Psoas muscle (tissue), 8 donors: ENCODE data around the gene VAT1L. TPM values are rescaled to one million over a fixed set of nuclear protein-coding genes. Genes with fewer than 3 reads are reported as not detected.

ENCODE experiments used
- ATAC-seq, 4 donors: fragments of 200-7000 bp; cut with Tn5 transposase; one replicate each; pipeline ENCODE4 v1.9.1; 2020; ENCODE audit warnings: moderate library complexity in 3 of 4, mild to moderate bottlenecking in 2 of 4
- DNase-seq, 2 donors: peaks; one replicate each; pipeline ENCODE4 v3.0.0-alpha.2; 2020
- H3K27ac ChIP-seq: fragments of 200-600 bp; one replicate; pipeline ENCODE4 v1.8.0; 2022
- H3K27me3 ChIP-seq, 3 donors: fragments of 200-600 bp in 1 of 3; one replicate each; pipeline versions ENCODE4 v1.6.1 to v1.8.0; 2013 to 2022; ENCODE audit warnings: low read length in 2 of 3, mild to moderate bottlenecking in 2 of 3, moderate library complexity in 1 of 3; ENCODE audit not compliant: insufficient read depth in 3 of 3
- H3K36me3 ChIP-seq, 2 donors: fragments of 200-600 bp in 1 of 2; one replicate each; pipeline versions ENCODE4 v1.6.1 to v1.8.0; 2013 to 2022; ENCODE audit warnings: low read depth in 1 of 2, mild to moderate bottlenecking in 1 of 2, moderate library complexity in 1 of 2; ENCODE audit not compliant: insufficient read depth in 1 of 2
- H3K4me1 ChIP-seq: fragments of 200-600 bp; one replicate; pipeline ENCODE4 v1.8.0; 2022
- H3K4me3 ChIP-seq: fragments of 200-600 bp; one replicate; pipeline ENCODE4 v1.8.0; 2022; ENCODE audit warnings: mild to moderate bottlenecking
- H3K9me3 ChIP-seq: fragments of 200-600 bp; one replicate; pipeline ENCODE4 v1.8.0; 2022
- CTCF ChIP-seq: fragments of 200-600 bp; IDR thresholded peaks from one replicate; pipeline ENCODE4 v1.8.0; 2022; ENCODE audit warnings: antibody characterized with exemption
- WGBS, 3 donors: extraction: QIAGEN DNeasy Blood & Tissue Kit; methylation state at CpG; one replicate each; pipeline versions ENCODE4 v1.1.6 to v1.1.7; 2013; 5-methylcytosine and 5-hydroxymethylcytosine counted together
- intact Hi-C, 2 donors: fragments of 100-400 bp; cut with DNase I; formaldehyde crosslinking; loops; one replicate each; pipeline versions ENCODE4 v1.11.0 to v1.14.2; 2022
- long read RNA-seq, 2 donors: library from polyadenylated mRNA; unstranded; transcript quantifications; one replicate each; pipeline ENCODE4 v2.0.0, GENCODE V29; 2021
- polyA plus RNA-seq, 3 donors: library from polyadenylated mRNA; stranded (reverse); fragments of 200-250 nt; gene quantifications; one replicate each; pipeline ENCODE4 v1.2.3, GENCODE V29; 2013
- total RNA-seq, 4 donors: library from RNA; stranded (reverse); fragmentation: NEBNext Ultra II Directional in 2 of 4; extraction: Animal tissue kit (Norgen Biotek cat#: 25700) in 2 of 4; gene quantifications; one replicate each; pipeline versions ENCODE4 v1.2.1 to v1.2.4, GENCODE V29; 2021 to 2023
- donor health status: healthy with polysubstance abuse.
- donor health status: DM: no; HTN: no; CAD: no; lungs with moderate emphysema.
- donor health status: Bipolar disorder and iron deficiency.
- donor health status: healthy.
- donor health status: DM: yes; HTN: yes; CAD: no.
- donor health status: DM: no; HTN: no; CAD: no.
- donor health status: DM: no; HTN: no; CAD: no.
- donor health status: DM: yes; HTN: yes; CAD: no.

VAT1L gene
- under 1 TPM in 2 of 4 donors, not detected in 2; 0.13 to 0.20 TPM for total RNA-seq
- under 1 TPM in 2 of 3 donors, not detected in 1; 0.03 to 0.05 TPM for polyA plus RNA-seq
- long read RNA-seq, donor 1, result 0 reads
- long read RNA-seq, donor 2, result 0 reads

GRCh38 chr16:77788181-77789084 lies at the start of gene VAT1L:
Gene VAT1L, plus strand, starts transcription at chr16:77788564. Its CDS starts 119 bp downstream, at chr16:77788683.
- TF ChIP-seq CTCF, result no peak

GRCh38 chr16:77738706-77739558 lies 49.4 kb upstream of the VAT1L start:
- Histone ChIP-seq H3K27me3 (no peaks in the 10 kb centered on the region), H3K36me3 (no peaks in the 10 kb centered on the region), H3K27ac (no peak overlapping the region), H3K4me3 (no peak overlapping the region), H3K4me1 (no peaks in the 10 kb centered on the region), H3K9me3 (no peaks in the 10 kb centered on the region)
- DNase-seq, result no peak
- no peak for TF ChIP-seq CTCF
- intact Hi-C loops, result no loop called here
- 81 to 90% (median 88%) methylated on average over 10 of the region's 10 CpGs for WGBS, 3 donors
- no peak for ATAC-seq

More at GRCh38 chr16:77788181-77789084, at the start of gene VAT1L:
- no peaks in the 10 kb centered on the region for H3K4me1 ChIP-seq
- H3K36me3 ChIP-seq, result no peaks in the 10 kb centered on the region
- peak within 1 kb of the TSS; percentile 56 for H3K4me3 ChIP-seq
- no peaks in the 10 kb centered on the region for H3K9me3 ChIP-seq
- no peak for DNase-seq
- intact Hi-C loops, result no loop called here
- 1% methylated on average over 58 to 78 of the region's 78 CpGs for WGBS, 3 donors
- no peak within 1 kb of the TSS for H3K27ac ChIP-seq
- peaks cover 0 to 69% (median 16%) of the 10 kb centered on the region in 3 donors for H3K27me3 ChIP-seq
- ATAC-seq, result no peak

- Histone ChIP-seq H3K4me3 (no peak overlapping the region), H3K4me1 (no peaks in the 10 kb centered on the region), H3K27ac (no peak overlapping the region), H3K36me3 (no peaks in the 10 kb centered on the region), H3K27me3 (no peaks in the 10 kb centered on the region), H3K9me3 (no peaks in the 10 kb centered on the region)
- DNase-seq, result no peak
- intact Hi-C loops, result no loop called here
- 70 to 81% (median 78%) methylated on average over 1 of the region's 1 CpG for WGBS, 3 donors
- ATAC-seq, result no peak
- TF ChIP-seq CTCF, result no peak
Observed at GRCh38 chr16:77739559-77739892, 48.8 kb upstream of the VAT1L start.

GRCh38 chr16:77744141-77744540 lies 44.2 kb upstream of the VAT1L start:
- H3K9me3 ChIP-seq, result no peaks in the 10 kb centered on the region
- intact Hi-C loops, result no loop called here
- H3K4me1 ChIP-seq, result no peaks in the 10 kb centered on the region
- no peak overlapping the region for H3K27ac ChIP-seq
- H3K27me3 ChIP-seq, result no peaks in the 10 kb centered on the region
- TF ChIP-seq CTCF, result no peak
- 76 to 84% (median 81%) methylated on average over 4 of the region's 4 CpGs for WGBS, 3 donors
- no peak overlapping the region for H3K4me3 ChIP-seq
- ATAC-seq, result no peak
- DNase-seq, result no peak
- no peaks in the 10 kb centered on the region for H3K36me3 ChIP-seq
